GM12874 (cell line): ENCODE measurements around the gene TLE3.

Experiments used
- CTCF ChIP-seq: IDR thresholded peaks from 2 replicates; pipeline ENCODE4 v1.5.1; 2011; ENCODE audit warnings: low read depth, mild to moderate bottlenecking, control low read depth, low read length, moderate library complexity; ENCODE audit not compliant: insufficient read depth

Gene TLE3

DNA sequence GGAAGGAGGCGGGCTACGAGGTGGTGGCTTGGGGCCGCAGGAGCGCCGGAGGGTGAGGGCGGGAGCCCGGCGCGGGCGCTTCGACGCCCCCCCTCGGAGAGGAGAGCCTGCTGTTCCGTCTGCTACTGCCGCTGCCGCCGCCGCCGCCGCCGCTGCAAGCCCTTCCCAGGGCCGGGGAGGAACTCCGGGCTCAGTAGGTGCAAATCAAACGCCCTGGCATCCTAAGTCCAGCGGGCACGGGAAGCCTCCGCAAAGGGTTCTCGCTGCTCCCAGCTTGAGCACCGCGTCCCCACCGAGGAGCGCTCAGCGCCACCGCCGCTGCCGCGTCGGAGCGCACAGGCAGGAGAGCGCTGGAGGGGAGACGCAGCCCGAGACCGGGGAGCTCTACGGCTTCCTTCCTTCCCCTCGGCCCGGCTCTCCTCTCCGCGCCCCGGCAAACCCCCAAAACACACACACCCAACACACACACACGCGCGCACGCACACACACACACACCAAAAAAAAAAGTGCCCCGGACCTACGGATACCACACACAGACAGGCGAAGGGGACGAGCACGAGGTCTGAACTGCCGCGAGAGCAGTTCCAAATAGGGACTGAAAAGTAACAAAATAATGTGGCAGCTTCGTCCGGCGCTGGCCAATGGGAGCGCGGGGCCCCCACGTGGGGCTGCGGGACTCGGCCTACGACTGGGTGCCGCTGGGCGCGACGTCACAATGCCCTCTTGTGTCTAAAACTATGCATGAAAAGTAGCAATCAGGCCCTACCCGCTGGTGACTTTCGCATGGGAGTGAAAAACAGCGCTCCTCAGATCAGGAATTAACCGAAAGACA lies at the start of gene TLE3:
TSS of gene TLE3 (minus strand) at position 597 of the 832 bp plus-strand sequence. CDS start 1,119 bp downstream, outside the sequence.
- peak; percentile 38; the same call in 1 of the 2 replicates for TF ChIP-seq CTCF

GRCh38 chr15:70147178-70147760 lies 49.6 kb upstream of the TLE3 start:
- no peak for TF ChIP-seq CTCF

DNA sequence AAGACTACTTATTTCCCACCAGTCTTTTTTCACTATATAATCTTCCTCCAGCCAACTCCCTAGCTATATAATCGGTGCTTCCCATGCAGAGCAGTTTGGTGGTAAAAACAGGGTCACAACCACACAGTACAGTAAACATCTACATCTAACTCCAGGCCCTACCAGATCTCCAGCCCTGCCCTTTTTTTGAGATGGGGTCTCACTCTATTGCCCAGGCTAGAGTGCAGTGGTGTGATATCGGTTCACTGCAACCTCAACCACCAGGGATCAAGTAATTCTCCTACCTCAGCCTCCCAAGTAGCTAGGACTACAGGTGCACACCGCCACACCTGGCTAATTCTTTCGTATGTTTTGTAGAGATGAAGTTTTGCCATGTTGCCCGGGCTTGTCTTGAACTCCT lies 49.1 kb upstream of the TLE3 start:
- no peak for TF ChIP-seq CTCF

GRCh38 chr15:70146162-70146561 lies 48.4 kb upstream of the TLE3 start:
- TF ChIP-seq CTCF = no peak

DNA sequence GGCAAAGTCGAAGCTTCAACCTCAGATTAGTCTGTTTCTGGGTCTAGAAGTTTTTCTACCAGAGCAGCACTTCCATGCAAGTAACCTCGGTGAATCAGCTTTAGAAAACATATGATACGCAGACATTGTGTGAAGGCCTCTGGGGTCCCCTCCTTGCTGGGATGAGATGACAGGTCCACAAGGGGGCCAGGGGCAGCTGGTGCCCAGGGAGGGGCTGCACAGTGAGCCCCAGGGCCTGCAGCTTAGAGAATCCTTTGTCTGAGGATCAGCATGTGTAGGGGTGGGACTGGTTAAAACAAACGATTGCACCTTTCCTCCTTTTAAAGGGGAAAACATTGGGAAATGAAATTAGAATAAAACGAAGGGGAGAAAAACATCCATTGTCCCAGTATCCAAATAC lies 47.5 kb upstream of the TLE3 start:
- TF ChIP-seq CTCF = no peak

- TF ChIP-seq CTCF = no peak
These were observed 44.8 kb upstream of the TLE3 start for GRCh38 chr15:70142322-70143191.

DNA sequence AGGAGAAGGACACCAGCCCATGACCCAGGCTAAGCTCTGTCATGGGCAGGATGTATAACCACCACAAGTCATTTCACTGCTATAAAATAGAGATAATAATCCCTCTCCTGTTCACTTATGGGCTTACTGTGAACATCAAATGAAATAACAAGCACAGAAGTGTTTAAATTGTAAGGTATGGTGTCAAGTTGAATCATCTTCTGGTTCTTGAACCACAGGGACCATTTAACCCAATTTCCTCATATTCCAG lies 44.3 kb upstream of the TLE3 start:
- TF ChIP-seq CTCF = no peak
